Neural cell (in vitro differentiated cells): Measurements from ENCODE around the gene ST6GALNAC5. TPM values are rescaled to one million over a fixed set of nuclear protein-coding genes. Genes with fewer than 3 reads are reported as not detected.

ENCODE experiments used
- H2AFZ ChIP-seq: fragments of 200-600, 300-800 bp; sonication (generic), shearing (Covaris generic); 2 replicates; pipeline ENCODE4 v1.6.0; 2014; ENCODE audit warnings: low read depth, mild to moderate bottlenecking, antibody characterized with exemption, low read length, moderate library complexity
- H3F3A ChIP-seq: fragments of 200-600 bp; shearing (Covaris generic); 2 replicates; pipeline ENCODE4 v1.6.1; 2016; ENCODE audit warnings: mild to moderate bottlenecking, moderate library complexity, mixed read lengths, antibody characterized with exemption, low read length; ENCODE audit not compliant: insufficient read depth, poor library complexity, severe bottlenecking
- H3K27ac ChIP-seq: fragments of 200-600, 300-800 bp; sonication (generic), shearing (Covaris generic); 2 replicates; pipeline ENCODE4 v1.5.1; 2014; ENCODE audit warnings: mild to moderate bottlenecking, low read length, moderate library complexity
- H3K27me3 ChIP-seq: fragments of 300-800, 200-600 bp; sonication (generic), shearing (Covaris generic); 2 replicates; pipeline ENCODE4 v1.6.0; 2014; ENCODE audit warnings: mild to moderate bottlenecking, low read depth, low read length, moderate library complexity; ENCODE audit not compliant: insufficient read depth
- H3K36me3 ChIP-seq: fragments of 300-800, 200-600 bp; sonication (generic), shearing (Covaris generic); 2 replicates; pipeline ENCODE4 v1.5.1; 2014; ENCODE audit warnings: mild to moderate bottlenecking, antibody characterized with exemption, low read length, moderate library complexity; ENCODE audit not compliant: insufficient read depth
- H3K4me2 ChIP-seq: fragments of 300-800, 200-600 bp; sonication (generic), shearing (Covaris generic); 2 replicates; pipeline ENCODE4 v1.6.0; 2014; ENCODE audit warnings: mild to moderate bottlenecking, low read length
- H3K4me3 ChIP-seq: fragments of 300-800, 200-600 bp; sonication (generic), shearing (Covaris generic); 2 replicates; pipeline ENCODE4 v1.5.1; 2014; ENCODE audit warnings: mild to moderate bottlenecking, low read length, moderate library complexity
- H3K79me2 ChIP-seq: fragments of 200-600 bp; shearing (Covaris generic); replicated peaks from 2 replicates; pipeline ENCODE4 v1.6.0; 2014; ENCODE audit warnings: mild to moderate bottlenecking, low read length, moderate library complexity; ENCODE audit not compliant: insufficient read depth
- H3K9ac ChIP-seq: fragments of 300-800, 200-600 bp; sonication (generic), shearing (Covaris generic); 2 replicates; pipeline ENCODE4 v1.6.1; 2016; ENCODE audit warnings: mild to moderate bottlenecking, low read length, mixed read lengths
- H3K9me2 ChIP-seq: fragments of 200-600 bp; shearing (Covaris generic); 2 replicates; pipeline ENCODE4 v1.6.1; 2016; ENCODE audit warnings: mild to moderate bottlenecking, low read length, mixed read lengths; ENCODE audit not compliant: insufficient read depth
- H3K9me3 ChIP-seq: fragments of 200-600, 300-800 bp; sonication (generic), shearing (Covaris generic); 2 replicates; pipeline ENCODE4 v1.6.1; 2016; ENCODE audit warnings: mild to moderate bottlenecking, mixed run types, low read length, moderate library complexity, mixed read lengths
- H4K20me1 ChIP-seq: fragments of 200-600 bp; shearing (Covaris generic); 2 replicates; pipeline ENCODE4 v1.6.1; 2016; ENCODE audit warnings: mild to moderate bottlenecking, mixed run types; ENCODE audit not compliant: insufficient read depth
- CTCF ChIP-seq: fragments of 450-650 bp; IDR thresholded peaks from 2 replicates; pipeline ENCODE4 v1.5.1; 2014; ENCODE audit warnings: antibody characterized with exemption, mild to moderate bottlenecking, moderate library complexity; ENCODE audit not compliant: poor library complexity, severe bottlenecking
- EP300 ChIP-seq: fragments of 450-650 bp; conservative IDR thresholded peaks from 2 replicates; pipeline ENCODE4 v1.6.1; 2014; ENCODE audit warnings: antibody characterized with exemption, mild to moderate bottlenecking, moderate library complexity; ENCODE audit not compliant: poor library complexity, severe bottlenecking
- EZH2 ChIP-seq: fragments of 200-600, 300-800 bp; shearing (Covaris generic), sonication (generic); IDR thresholded peaks from 2 replicates; pipeline ENCODE4 v1.6.1; 2014; ENCODE audit warnings: antibody characterized with exemption, low read length, borderline replicate concordance, mild to moderate bottlenecking; ENCODE audit not compliant: insufficient read depth, poor library complexity, severe bottlenecking
- MXI1 ChIP-seq: fragments of 450-650 bp; conservative IDR thresholded peaks from 2 replicates; pipeline ENCODE4 v1.6.1; 2014; ENCODE audit warnings: antibody characterized with exemption, mild to moderate bottlenecking; ENCODE audit not compliant: poor library complexity, severe bottlenecking
- POLR2AphosphoS5 ChIP-seq: IDR thresholded peaks from 2 replicates; pipeline ENCODE4 v1.6.1; 2012
- RAD21 ChIP-seq: fragments of 450-650 bp; conservative IDR thresholded peaks from 2 replicates; pipeline ENCODE4 v1.6.1; 2014; ENCODE audit warnings: antibody characterized with exemption, mild to moderate bottlenecking, moderate library complexity
- REST ChIP-seq: IDR thresholded peaks from 2 replicates; pipeline ENCODE4 v1.6.1; 2012; ENCODE audit warnings: borderline replicate concordance
- SMC3 ChIP-seq: fragments of 450-650 bp; conservative IDR thresholded peaks from 2 replicates; pipeline ENCODE4 v1.6.1; 2014; ENCODE audit warnings: antibody characterized with exemption, mild to moderate bottlenecking, moderate library complexity; ENCODE audit not compliant: poor library complexity
- TAF1 ChIP-seq: IDR thresholded peaks from 2 replicates; pipeline ENCODE4 v1.6.1; 2012; ENCODE audit warnings: low read depth
- polyA plus RNA-seq: library from polyadenylated mRNA; depleted of rRNA; stranded (reverse); fragments of >200 nt; gene quantifications from 2 replicates; pipeline ENCODE4 v1.2.3, GENCODE V29; 2014

The ST6GALNAC5 gene
- polyA plus RNA-seq, 1 donor from 2014 or later, result 57.3 TPM

GRCh38 chr1:76864383-76864782 lies 2.9 kb upstream of the ST6GALNAC5 start:
- no peaks in the 10 kb centered on the region for H4K20me1 ChIP-seq
- no peaks in the 10 kb centered on the region for H3K9me3 ChIP-seq
- no peak overlapping the region for H3K27ac ChIP-seq
- no peak overlapping the region for H2AFZ ChIP-seq
- no peaks in the 10 kb centered on the region for H3K36me3 ChIP-seq
- TF ChIP-seq EZH2, result no peak
- no peak for TF ChIP-seq REST
- no peak for TF ChIP-seq SMC3
- TF ChIP-seq RAD21, result no peak
- TF ChIP-seq MXI1, result no peak
- no peak for TF ChIP-seq POLR2AphosphoS5
- TF ChIP-seq CTCF, result no peak
- TF ChIP-seq TAF1, result no peak
- no peak for TF ChIP-seq EP300
- H3K4me2 ChIP-seq, result no peak overlapping the region
- no peak overlapping the region for H3K9ac ChIP-seq
- H3K27me3 ChIP-seq, result no peaks in the 10 kb centered on the region
- no peaks in the 10 kb centered on the region for H3K9me2 ChIP-seq
- H3F3A ChIP-seq, result no peaks in the 10 kb centered on the region
- H3K4me3 ChIP-seq, result no peak overlapping the region
- H3K79me2 ChIP-seq, result peaks cover 30% of the 10 kb centered on the region

- Histone ChIP-seq H3F3A (no peaks in the 10 kb centered on the region), H3K79me2 (peaks cover 44% of the 10 kb centered on the region), H3K9ac (no peak overlapping the region), H3K9me2 (no peaks in the 10 kb centered on the region), H3K4me2 (no peak overlapping the region), H3K36me3 (no peaks in the 10 kb centered on the region), H2AFZ (no peak overlapping the region), H3K27me3 (no peaks in the 10 kb centered on the region), H4K20me1 (no peaks in the 10 kb centered on the region), H3K9me3 (no peaks in the 10 kb centered on the region), H3K4me3 (no peak overlapping the region), H3K27ac (no peak overlapping the region)
- TF ChIP-seq CTCF (no peak), EZH2 (no peak), MXI1 (no peak), RAD21 (no peak), REST (no peak)
These were observed 1.5 kb upstream of the ST6GALNAC5 start for GRCh38 chr1:76865696-76866286.
